Epidermal melanocyte (primary cell): ENCODE data around the gene FADS2.

ENCODE experiments used
- DNase-seq: peaks from one replicate; pipeline ENCODE4 v3.0.0; 2011; ENCODE audit warnings: low spot score; ENCODE audit not compliant: insufficient read length

The FADS2 gene

DNA sequence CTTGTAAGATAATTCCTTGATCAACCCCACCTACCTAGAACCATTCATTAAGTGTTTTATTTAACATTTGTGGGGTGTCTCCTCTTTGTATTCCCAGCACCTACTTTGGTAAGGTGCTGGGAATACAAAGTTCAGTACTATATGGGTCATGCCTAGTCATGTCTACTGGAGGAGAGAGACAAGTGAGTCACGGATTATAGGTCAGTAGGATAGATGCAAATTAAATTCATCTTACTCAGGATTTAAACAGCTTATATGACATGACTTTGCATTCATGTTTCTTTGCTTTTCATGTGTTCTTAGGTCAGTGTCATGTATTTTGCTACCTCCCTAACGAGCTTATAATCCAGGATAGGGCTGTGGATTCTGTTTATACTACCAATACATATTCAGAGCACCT is 7.9 kb upstream of the FADS2 start:
- DNase-seq: no peak

DNA sequence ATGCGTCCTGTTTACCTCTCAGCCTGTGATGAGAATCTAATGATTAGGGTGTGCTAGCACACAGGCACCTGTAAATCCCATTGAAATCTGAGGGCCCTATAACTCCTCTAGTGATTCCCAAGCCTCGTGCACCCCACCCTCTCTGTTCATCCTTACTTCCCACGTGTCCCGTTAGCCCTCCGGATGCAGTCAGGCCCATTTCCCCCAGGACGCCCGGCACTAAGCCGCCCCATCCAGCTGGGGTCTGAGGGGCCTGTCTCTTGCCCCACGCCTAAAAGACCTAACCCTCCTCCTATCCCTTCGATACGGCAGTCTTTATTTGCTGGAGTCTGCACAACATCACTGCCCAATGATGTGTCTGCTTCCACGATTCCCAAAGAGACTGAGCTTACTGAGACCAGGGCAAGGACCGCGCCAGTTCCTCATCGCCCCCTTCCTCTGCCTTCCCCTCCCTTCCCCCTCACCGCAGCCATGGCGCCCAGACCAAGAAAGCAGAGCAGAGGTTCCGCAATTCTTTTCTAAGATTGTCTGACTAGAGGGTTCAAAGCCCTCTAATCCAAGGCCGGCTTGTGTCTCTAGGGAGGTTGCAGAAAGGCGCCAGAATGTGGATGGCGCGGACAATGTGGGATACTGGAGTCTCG is 1.1 kb upstream of the FADS2 start:
- no peak for DNase-seq

DNA sequence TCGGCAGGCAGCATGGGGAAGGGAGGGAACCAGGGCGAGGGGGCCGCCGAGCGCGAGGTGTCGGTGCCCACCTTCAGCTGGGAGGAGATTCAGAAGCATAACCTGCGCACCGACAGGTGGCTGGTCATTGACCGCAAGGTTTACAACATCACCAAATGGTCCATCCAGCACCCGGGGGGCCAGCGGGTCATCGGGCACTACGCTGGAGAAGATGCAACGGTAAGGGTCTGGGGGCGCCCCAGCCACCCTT is 204 bp downstream of the FADS2 start:
- DNase-seq: no peak

DNA sequence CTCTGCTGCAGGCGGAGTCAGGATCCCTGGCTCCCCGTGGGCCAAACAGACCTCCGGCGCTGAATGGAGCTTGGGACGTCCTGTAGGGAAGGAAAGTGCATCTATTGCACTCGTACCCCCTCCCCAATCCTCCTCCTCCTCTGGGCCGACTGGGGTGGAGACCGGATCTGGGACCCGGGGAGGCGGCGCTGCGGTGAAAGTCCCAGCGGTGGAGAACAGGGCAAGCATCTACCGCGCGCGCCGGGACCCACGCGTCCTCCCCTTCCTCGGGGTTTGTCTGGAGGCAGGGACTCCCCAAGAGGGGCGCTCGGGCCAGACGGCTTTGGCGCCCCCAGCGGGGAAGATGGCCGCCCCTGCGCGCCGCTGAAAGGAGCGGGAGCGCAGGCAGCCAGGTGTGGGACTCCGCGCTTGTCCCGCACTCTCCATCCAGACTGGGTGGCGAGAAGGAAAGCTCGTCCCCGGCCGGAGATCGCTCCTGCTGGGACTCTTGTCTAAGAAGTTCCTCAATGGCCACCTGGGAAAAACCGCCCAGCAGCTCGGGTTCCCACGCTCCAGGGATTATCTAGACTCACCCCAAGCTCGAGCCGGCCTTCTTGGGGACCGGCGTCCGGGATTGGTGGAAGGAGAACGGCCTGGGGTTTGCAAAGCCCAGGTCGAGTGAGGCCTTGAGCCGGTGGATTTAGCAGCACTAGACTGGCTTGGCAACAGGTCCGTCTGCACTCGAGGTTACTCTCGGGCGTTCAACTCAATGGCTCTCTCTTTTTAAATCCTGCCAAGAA is 718 bp downstream of the FADS2 start:
- no peak for DNase-seq

DNA sequence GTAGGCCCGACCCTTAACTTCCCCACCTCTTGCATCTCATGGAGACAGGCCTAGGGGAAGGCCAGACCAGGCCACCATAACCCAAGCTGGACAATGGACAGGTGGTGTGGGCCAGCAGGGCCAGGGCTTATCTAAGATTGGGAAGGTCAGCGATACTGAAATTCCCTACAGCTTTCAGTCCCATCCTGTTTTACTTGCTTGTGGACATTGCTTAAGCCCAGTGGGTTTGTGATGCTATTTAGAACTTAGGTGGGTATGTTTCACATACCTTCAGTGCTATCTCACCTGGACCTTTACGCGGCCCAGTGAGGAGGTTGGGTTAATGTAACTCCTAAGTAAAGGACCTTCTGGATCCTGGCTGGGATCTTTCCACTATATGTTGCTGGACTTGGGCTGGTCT is 1.7 kb downstream of the FADS2 start:
- DNase-seq: no peak

DNA sequence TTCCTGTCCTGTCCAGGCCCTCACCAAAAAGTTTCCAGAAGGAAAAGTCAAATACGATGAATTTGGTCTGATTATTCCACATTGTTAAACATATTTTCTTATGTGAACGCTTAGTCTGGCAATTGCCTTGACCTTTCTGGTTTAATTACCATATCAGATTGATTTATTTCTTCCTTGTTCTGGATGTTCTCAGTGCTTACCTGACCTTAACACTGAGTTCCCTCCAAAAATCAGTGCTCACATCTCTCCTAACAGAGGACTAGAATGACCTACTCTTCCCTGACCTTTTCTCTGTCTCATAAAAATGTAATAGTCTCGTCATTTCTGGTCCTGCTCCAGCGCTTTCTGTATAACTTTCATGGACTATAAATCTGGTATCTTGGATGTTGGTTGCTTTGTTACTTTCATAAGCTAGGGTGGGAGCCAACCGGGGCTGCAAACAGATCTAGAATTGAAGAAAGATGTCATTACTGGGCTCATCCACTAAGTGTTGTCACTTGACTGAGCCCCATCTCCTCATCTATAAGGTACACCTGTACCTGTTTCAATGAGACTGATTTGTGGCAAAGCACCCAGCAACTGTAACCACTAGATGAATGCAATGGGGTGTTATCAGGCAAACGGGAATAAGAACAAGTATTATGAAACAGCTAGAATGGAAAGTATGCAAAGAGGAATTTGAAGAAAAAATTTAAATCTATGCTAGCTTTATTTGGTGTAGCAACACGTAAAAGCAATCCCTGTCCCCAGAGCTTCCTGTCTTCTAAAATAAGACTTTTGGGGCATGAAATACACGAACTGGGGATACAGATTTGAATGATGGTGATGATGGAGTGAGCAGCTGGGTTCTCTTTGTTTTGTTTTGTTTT is 2.4 kb downstream of the FADS2 start:
- no peak for DNase-seq

DNA sequence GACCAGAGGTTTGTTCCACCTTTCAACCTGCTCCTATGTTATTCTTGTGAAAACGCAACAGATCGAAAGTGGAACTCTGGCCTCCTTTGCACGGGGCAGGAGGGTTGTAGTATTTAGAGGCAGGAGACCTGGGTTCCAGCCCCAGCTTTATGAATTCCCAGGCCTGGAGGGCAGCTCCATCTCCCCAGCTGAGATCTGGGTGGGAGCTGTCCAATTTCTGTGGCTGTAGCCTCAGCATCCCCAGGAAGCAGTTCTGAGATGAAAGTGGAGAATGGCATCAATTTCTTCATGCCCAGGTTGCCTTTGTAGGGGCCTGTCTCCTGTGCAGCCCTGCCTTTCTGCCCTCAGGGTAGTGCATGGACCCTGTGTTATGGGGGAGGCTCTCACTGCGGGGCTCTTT is 4.1 kb downstream of the FADS2 start:
- no peak for DNase-seq

DNA sequence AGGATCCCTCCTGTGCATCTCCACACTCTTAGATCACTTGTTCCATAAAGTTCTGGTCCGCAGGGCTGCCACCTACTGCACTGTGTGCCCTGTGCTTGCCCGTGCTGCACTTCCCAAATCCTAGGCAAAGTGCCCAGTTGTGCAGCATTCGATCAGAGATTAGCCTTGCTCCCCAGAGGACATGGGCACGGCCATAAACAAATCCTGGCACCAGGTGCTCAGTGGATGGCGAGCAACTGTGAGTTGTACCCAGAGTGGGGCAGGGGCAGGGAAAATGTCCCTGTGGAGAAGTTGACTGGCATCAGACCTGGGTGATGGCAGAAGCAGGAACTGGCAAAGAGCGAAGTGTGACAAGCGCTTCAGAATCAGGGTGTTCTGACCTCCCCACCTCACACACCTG is 4.7 kb downstream of the FADS2 start:
- no peak for DNase-seq

DNA sequence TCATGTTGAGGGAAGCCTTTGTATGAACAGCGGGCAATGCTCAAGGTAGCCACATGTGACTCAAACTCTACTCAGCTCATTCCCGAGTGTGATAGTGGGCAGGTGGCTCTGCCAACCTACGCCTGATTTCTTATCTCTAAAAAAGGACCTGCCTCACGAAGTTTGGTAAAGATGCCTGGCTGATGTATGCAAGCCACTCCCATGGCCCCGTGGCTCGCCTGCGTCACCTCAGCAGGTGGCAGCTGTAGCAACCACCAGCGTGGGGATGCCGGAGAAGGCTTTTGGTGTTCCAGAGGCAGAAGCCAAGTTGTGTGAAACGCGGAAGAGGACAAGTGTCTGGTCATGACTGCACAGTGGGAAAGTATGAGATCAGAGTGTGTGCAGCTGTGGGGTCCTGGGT is 5.4 kb downstream of the FADS2 start:
- DNase-seq: no peak

DNA sequence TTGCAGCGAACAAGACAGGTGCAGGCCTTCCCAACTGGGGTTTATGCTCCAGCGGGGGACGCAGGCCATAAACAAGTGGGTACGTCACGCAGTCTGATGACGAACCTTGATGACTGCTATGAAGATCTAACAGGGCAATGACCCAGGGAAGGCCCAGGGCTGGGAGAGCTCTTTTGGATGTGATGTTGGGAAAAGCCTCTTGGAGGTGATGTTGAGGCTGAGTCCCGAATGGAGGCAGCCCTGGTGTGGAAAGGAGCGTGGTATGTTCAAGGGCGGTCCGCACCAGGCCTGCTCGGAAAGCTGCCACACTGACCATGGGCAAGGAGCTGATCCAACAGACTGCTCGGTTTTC is 5.8 kb downstream of the FADS2 start:
- DNase-seq: no peak

DNA sequence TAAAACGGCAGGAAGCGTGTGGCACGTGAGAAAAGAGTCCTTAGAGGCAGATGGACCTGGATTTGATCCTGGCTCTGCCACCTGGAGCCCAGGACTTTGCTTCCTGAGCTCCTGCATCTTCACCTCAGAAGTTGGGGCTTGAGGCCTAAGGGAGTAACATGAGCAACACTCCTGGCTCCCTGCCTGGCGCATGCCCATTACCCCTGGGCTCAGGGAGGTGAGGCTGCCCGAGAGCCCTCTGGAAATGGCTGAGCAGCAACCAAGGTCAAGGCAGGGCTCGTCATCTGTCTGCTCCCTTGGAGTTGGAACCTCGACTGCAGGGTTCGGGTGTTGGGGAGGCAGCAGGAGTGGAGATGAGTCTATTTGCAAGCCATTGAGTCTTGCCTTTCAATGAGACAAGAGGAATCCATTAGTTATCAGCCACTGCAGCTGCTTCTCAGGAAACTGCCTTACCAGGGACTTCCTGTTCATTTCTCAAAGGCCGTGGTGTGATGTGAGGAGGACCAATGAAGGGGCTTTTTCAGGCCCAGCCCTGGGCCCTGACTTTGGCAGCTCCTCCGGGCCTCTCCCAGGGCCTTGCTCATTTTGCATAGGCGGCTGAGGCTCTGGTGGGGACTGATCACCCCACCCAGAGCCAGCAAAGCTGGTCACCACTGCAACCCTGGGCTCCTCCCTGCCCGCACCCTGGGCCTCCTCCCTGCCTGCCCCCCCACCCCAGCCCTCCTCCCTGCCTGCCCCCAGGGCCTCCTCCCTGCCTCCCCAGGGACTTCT is 6.4 kb downstream of the FADS2 start:
- DNase-seq: peak; percentile 38

DNA sequence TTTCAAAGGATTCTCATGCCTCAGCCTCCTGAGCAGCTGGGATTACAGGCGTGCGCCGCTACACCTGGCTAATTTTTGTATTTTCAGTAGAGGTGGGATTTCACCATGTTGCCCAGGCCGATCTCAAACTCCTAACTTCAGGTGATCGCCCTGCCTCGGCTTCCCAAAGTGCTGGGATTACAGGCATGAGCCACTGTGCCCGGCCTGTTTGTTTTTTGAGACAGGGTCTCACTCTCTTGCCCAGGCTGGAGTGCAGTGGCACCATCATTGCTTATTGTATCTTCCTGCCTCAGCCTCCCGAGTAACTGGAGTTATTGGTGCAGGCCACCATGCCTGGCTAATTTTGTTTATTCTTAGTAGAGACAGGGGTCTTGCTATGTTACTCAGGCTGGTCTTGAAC is 8.1 kb downstream of the FADS2 start:
- DNase-seq: no peak

DNA sequence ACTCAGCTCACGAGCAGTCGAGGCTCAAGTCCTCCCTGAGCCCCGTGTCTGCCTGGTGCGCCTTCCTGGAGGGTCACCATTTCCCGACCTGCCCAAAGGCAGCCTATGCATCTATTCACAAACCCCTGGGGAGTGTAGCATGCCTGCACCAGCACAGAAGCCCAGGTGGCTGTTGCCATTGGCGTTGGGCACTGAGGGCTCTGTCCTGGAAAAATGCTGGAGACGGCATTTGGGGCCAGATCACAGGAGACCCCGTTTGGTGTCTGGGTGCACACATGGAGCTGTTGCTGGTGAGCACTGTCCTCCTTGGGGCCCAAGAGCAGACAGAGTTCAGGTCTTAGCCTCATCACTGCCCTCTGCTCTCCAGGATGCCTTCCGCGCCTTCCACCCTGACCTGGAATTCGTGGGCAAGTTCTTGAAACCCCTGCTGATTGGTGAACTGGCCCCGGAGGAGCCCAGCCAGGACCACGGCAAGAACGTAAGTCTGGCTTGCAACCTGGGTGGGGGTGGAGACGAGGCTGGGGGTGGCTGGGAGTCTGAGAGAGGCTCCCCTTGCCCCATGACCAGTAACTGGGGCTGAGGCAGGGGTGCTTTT is 9.4 kb downstream of the FADS2 start:
- DNase-seq: no peak

DNA sequence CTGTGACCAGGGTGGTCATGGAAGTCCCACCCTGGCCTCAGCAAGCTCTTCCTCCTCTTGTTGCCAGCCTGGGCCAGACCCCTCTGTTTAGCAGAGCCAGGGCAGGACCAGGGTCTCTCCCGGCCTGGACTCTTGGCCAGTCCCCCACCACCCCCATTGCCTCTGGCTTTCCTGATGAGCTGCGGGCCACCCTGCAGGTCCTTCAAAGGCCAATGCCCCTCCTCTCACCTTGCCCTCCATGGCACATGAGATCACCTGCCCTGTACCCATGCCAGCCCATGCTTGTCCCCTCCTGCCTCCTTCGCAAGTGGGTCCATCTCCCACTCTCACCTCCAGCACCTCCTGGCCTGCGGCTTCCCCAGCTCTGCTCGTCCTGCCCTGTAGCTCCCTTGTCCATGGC is 10.4 kb downstream of the FADS2 start:
- no peak for DNase-seq

DNA sequence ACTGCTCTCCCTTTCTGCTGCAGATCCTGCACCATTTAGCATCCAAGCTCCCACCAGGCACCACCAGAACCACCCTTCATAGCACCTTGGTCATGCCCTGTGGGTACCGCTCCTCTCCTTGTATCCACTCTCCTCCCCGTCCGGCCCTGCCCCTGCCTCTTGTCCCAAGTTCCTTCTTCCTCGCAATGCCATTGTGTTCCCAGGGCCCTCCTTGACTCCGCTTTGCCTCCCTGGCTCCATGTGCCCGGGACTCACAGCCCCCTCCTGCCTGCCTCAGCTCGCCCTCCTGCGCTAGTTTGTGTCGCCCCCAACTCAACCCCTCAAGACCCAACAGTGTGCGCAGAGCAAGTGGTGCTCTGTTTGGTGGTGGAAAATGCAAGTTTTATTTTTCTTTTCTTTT is 10.8 kb downstream of the FADS2 start:
- DNase-seq: no peak

DNA sequence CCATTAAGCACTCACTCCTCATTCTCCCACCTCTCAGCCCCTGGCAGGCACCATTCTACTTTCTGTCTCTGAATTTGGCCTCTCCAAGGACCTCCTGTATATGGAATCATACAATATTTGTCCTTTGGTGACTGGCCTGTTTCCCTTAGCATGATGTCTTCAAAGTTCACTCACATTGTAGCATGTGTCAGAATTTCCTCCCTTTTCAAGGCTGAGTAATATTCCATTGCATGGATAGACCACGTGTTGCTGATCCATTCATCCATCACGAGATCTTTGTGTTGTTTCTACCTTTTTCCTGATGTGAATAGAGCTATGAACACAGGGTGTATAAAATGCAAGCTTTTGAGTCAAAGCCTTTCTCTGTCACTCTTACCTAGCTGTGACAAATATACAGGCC is 11.6 kb downstream of the FADS2 start:
- no peak for DNase-seq

DNA sequence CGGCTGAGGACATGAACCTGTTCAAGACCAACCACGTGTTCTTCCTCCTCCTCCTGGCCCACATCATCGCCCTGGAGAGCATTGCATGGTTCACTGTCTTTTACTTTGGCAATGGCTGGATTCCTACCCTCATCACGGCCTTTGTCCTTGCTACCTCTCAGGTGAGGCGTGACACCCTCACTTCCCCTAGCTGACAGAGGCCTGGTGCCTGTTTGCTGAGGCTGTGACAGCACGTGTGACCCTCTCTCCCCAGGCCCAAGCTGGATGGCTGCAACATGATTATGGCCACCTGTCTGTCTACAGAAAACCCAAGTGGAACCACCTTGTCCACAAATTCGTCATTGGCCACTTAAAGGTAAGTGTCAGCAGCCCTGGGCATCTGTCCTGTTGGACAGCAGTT is 12.3 kb downstream of the FADS2 start:
- DNase-seq: no peak

DNA sequence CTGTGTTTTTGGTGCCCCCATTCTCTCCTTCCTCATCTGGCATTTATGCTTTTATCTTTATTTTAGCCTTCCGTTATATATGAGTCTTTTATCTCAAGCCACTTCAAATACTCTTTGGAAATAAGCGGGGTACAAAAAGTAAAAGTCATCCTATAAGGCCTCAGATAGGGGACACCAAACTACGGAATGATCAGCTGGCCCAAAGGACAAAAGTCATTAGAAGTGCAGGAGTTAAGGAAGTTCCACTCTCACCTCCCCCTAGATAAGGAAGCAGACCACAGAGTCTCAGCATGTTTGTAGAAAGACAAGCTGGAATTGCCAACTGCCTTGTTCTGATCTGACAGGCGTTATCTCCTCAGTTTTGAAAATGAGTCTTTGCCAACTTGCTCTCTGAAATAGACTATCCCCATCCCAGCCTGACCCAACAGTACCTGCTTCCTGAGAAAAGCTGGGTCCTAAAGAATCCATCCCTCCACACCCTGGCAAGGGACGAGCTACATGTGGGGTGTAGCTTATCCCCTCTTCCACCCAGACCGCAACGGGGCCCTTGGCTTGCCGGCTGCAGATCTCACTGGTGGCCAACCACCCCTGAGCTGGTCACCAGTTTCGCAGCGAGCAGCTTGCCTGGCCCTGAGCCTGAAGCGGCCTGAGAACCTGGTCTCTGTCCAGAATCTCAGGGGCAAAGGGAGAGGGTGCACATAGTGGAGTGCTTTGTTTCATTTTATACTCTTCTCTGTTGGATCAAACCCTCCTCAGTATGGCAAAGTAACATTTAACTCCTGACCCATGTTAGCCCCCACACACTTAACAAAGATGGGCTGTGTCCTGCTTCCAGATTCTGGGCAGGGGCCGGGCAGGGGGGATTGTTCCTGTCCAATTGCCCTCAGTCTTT is 13.8 kb downstream of the FADS2 start:
- DNase-seq: no peak

DNA sequence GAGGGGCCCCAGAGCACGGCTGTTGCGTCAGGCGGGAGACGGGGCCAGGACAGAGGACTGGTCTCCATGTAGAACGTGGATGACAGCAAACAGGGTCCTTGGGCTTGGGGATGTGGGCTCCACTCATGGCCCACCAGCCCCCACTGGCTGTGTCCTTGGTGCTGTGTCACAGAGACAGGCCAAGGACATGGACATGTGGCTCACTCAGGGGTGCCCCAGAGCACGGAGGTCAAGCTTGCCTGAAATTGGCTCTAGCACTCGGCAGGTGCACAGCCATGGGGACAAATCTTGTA is 14.4 kb downstream of the FADS2 start:
- no peak for DNase-seq

DNA sequence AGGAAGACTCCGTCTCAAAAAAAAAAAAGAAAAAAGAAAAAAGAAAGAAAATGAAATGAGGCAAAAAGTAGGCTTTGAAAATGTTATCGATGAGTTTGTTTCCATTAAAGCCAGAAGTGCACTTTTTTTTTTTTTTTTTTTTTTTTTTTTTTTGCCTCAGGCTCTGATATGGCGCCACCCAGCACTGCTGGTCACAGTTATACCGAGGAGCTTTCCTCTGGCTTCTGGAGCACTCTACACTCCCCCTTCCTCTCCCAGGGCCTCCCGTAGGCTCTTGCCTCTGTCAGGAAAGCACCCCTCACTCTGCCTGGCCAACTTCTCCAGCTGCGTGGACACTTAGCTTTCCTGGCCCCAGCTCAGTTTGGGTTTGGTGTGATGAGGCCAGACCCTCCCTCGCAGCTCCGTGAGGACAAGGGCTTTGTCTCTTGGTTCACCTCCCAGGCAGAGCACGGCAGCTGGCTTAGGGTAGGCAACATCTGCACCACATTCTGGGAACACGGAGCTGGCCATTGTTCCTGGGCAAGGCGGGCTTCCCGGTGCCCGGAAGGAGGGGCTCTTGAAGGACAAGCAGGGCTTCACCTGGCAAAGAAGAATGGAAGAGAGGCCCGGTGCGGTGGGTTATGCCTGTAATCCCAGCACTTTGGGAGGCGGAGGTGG is 16.9 kb downstream of the FADS2 start:
- DNase-seq: no peak
